Activated T-helper 9 cell treated with anti-CD3 and anti-CD28 coated beads, Interleukin-2, amount 50 U/mL, for 16 hours (primary cell): ENCODE data around the gene FGB.
"Not testable (repeated sequence)": the region's sequence is repeated elsewhere in the genome, so short reads cannot be mapped to it uniquely, and the experiment has no call there.

Experiments
- DNase-seq: peaks from one replicate; pipeline ENCODE4 v3.0.0-alpha.2; 2020; ENCODE audit warnings: low read depth

FGB gene

GRCh38 chr4:154597281-154597680, 34.5 kb downstream of the FGB start:
- not testable (repeated sequence) for DNase-seq

- DNase-seq: no peak
These were observed 35.3 kb downstream of the FGB start for GRCh38 chr4:154597798-154598774.

GRCh38 chr4:154602404-154603020, 39.7 kb downstream of the FGB start:
- DNase-seq: no peak

GRCh38 chr4:154603033-154603943, 40.5 kb downstream of the FGB start:
- no peak for DNase-seq

GRCh38 chr4:154604696-154605200, 41.9 kb downstream of the FGB start:
- no peak for DNase-seq

- DNase-seq: no peak
These were observed 44.2 kb downstream of the FGB start for GRCh38 chr4:154606728-154607723.

- DNase-seq: no peak
These were observed 45.8 kb downstream of the FGB start for GRCh38 chr4:154608361-154609252.

GRCh38 chr4:154609532-154609931, 46.7 kb downstream of the FGB start:
- no peak for DNase-seq

GRCh38 chr4:154610582-154610981, 47.8 kb downstream of the FGB start:
- DNase-seq: no peak

- no peak for DNase-seq
These were observed 49.0 kb downstream of the FGB start for GRCh38 chr4:154611833-154612232.

- no peak for DNase-seq
These were observed 49.9 kb downstream of the FGB start, which contains the start of gene FGG for GRCh38 chr4:154612472-154613414. FGG (minus strand) TSS chr4:154612656; CDS start chr4:154612609, 47 bp downstream.

- no peak for DNase-seq
These were observed 51.5 kb downstream of the FGB start for GRCh38 chr4:154614306-154614705.

GRCh38 chr4:154615211-154615610, 52.4 kb downstream of the FGB start:
- no peak for DNase-seq

GRCh38 chr4:154616287-154616686, 53.5 kb downstream of the FGB start:
- DNase-seq: no peak

- no peak for DNase-seq
These were observed 53.9 kb downstream of the FGB start for GRCh38 chr4:154616731-154617130.

- no peak for DNase-seq
These were observed 55.1 kb downstream of the FGB start for GRCh38 chr4:154617820-154618317.

GRCh38 chr4:154618708-154619315, 56.0 kb downstream of the FGB start:
- no peak for DNase-seq

- no peak for DNase-seq
These were observed 57.3 kb downstream of the FGB start for GRCh38 chr4:154620111-154620510.
